Kasumi-1 (cell line): Measurements from ENCODE around the gene TRIM62.

ENCODE experiments used
- DNase-seq, 2 experiments: peaks; one replicate each; lab custom pipeline; 2025; lab: John Stamatoyannopoulos, UW

TRIM62 gene

GRCh38 chr1:33181921-33182341 lies at the start of gene TRIM62:
TSS of gene TRIM62 (minus strand) at chr1:33182043. CDS start at chr1:33181432, 611 bp downstream.
- DNase-seq, result peak; percentile 40 to 47

DNA sequence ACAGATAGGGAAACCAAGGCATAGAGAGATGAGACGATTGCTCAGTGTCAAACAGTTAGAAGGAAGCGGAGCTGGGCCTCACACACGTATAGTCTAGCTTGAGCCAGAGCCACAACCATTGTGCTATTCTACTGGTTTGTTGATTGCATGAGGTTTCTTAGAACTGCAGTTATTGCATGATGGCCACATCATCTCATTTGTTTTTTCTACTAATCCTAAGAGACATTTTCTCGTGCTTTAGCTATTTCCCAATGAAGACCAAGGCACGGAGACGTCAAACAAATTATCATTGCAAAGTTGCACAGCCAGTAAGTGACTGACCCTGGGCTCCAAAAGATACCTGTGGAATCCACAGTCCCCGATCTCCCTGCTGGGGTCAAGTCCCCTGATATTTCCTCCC lies 49.3 kb upstream of the TRIM62 start:
- DNase-seq, result no peak

GRCh38 chr1:33228935-33229487 lies 47.2 kb upstream of the TRIM62 start:
- DNase-seq, result no peak

DNA sequence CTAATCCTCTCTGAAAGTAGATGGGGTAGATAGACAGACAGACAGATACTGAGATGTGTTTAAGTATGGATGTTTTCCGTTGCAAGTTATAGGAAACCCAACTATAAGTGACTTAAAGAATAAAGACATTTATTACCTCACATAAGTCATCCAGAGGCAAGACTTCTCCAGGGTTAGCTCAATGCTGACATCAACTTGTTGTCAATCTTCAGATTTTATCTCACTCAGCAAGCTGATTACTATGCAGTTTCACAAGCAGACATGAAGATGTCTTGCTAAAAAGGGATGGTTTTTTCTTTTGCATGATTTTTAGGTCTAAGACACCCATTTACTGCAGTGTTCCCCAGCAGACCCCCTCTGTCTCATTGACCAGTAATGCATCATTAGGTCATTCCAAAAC lies 43.7 kb upstream of the TRIM62 start:
- no peak for DNase-seq

- no peak for DNase-seq
Measured at GRCh38 chr1:33224166-33224707, 42.4 kb upstream of the TRIM62 start.

- DNase-seq, result no peak
Measured at GRCh38 chr1:33222381-33222780, 40.5 kb upstream of the TRIM62 start.

DNA sequence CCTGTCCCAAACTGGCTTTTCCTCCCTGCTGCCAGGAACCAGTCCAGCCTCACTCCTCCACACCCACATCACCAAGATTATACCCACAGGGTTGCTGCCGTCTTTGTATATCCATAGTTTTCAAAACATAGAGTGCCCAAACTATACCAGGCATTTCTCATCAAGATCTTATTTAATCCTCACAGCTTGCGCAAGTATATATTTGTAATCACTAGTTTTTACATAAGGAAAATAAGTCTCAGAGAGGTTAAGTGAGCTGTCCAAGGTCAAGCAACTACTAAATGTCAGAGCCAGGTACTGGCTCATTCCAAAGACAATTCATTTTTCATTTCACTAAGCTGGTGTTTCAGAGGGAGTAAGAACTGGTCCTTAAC lies 39.5 kb upstream of the TRIM62 start:
- no peak for DNase-seq

DNA sequence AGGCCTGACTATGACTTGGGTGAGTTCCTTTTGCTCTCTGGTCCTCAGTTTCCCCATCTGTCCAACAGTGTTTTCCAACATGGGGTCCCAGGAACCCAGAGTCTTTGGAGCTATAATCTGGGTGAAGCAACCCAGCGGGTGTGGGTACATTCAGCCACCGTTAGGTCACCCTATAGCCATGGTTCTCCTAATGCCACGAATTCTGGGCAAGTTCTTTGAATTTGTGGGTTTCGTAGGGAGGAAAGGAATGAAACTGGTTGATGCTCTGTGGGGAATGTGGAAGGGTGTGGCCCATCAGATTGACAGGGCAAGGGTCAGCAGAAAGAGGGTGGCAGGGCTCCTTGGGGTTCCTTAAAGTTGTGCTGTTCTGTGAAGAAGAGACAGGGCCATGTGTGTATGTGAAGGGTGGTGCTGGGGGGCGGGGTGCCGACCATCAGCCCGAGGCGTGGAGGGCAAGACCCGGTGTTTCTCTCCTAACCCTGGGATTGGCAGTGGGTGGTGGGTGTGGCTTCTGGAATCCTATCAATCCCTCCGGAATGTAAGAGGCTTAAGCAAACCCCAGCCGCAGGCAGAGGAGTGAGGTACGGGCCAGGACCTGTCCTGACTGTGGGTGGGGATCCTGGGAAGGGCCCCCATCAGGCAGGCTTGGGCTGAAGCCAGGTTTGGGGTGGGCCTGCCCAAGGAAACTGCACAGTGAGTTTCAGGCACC lies 39.0 kb upstream of the TRIM62 start:
- no peak for DNase-seq

DNA sequence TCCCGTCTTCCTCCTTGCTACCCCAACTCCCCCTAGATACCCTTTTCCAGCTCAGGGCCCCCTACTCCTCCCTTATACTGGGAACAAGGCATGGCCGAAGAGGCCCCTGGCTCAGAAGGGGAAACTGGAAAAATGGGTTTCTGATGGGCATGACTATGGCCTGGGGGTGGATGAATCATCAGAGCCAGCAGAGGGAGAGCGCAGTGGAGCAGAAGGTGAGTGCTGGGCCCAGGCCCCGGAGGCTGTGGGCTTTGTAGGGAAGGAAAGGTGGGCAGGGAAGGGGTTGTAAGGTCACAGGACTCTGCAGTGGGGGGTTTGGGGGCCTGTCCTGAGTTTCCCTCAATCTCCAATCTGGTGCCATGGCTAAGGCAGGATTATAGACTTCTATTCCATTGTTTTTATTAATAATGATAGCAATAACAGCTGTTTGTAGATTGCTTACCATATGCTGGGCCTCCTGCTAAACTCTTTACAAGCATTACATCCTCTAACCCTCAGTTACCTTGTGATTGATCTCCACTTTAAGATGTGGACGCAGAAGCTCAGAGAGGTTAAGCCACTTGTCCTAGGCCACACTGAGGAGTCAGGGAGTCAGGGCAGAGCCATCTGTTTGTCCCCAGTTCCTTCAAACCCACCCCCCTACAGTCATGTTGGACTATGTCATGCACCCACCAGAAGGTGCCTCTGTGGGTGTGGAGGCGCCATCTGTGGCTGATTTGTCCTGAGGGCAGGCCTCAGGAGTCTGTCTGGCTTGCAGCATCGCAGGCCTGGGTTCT lies 38.2 kb upstream of the TRIM62 start:
- DNase-seq, result no peak

DNA sequence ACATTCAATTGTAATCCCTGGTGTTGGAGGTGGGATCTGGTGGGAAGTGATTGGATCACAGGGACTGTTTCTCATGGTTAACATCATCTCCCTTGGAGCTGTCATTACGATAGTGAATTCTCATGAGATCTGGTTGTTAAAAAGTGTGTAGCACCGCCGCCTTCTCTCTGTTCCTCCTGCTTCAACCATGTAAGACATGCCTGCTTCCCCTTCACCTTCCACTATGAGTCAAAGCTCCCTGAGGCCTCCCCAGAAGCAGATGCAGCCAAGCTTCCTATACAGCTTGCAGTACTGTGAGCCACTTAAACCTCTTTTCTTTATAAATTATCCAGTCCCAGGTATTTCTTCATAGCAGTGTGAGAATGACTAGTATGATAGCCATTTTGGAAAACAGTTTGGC lies 30.1 kb upstream of the TRIM62 start:
- no peak for DNase-seq

DNA sequence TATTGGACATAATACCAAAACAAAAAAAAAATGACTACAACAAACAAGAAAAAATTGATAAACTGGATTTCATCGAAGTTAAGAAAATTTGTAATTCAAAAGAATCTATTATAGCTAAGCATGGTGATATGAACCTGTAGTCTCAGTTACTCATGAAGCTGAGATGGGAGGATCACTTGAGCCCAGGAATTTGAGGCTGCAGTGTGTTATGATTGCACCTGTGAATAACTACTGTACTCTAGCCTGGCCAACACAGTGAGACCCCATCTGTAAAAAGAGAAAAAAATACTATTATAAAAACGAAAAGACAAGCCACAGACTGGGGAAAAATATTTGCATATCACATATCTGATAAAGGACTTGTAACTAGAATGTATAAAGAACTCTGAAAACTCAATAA lies 24.5 kb upstream of the TRIM62 start:
- no peak for DNase-seq

GRCh38 chr1:33195556-33195955 lies 13.7 kb upstream of the TRIM62 start:
- DNase-seq, result no peak

DNA sequence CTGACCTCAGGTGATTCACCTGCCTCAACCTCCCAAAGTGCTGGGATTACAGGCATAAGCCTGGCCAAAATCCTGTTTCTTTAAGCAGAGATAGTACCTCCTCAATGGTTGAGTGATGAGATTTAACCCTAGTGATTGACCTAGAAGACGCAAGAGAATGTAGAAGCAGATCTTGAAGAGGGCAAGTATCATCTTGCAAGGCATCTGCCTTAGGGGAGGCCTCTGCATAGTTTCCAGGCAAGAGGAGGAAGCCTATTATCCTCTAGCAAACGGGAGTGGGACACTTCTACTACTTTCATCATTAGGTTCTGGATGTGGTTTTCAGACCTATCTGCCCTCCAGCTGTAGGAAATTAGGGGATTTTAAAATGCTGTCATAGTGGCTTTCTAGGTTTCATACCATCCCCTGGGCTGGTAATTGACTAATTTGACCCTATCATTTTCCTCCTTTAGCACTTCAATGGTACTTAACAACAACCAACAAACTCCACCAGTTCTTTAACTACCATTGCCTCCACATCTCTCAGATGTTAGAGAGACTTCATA lies 10.0 kb upstream of the TRIM62 start:
- DNase-seq, result no peak

DNA sequence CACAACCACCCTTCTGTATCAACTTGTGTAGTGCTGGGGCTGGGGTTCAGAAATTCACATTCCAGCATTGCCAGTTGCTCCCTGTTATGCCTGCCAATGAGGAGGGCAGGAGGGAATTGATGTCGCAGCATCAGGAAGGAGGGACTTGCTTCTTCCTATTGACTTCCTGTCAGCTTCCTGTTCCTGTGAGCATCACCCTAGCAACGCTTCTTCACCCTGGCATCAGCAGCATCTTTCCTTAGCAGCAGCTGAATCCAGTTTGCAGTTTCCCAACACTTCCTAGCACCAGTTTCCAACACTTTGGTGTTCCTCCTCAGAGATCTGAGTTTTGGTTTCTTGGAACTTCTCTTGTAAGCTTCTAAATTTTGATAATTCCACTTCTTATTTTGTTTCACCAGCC lies 8.9 kb upstream of the TRIM62 start:
- DNase-seq, result no peak

DNA sequence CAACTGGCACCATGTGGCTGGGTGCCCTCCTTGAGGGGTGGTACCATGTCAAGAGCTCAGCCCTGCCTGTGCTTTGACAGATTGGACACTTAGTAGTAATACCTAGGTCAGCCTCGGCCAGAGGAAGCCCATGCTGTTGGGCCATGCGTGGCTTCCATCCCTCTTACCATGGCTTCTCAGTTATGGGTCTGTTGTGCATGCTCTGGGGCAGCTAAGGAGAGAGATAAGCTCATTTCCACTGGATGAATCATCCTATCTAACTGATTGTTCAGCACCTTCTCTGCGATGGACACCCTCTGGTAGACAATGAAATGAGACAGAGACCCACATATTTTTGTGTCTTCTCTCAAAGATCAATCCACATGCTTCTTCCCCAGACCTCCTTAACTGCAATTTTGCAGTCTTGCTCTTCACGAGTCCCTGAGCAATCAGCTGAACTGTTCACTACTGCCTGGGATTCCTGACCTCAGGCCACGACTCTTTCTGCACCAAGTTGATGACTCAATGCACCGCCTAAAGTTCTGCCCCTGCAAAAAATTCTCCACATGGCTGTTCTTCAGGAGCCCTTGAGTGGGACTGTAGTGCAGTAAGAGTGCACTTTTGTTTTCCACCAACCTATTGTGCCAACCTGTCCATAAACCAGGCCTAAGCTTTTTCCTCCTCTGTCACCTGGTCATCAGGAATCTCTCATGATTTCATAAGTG lies 6.9 kb upstream of the TRIM62 start:
- no peak for DNase-seq

GRCh38 chr1:33186936-33187335 lies 5.1 kb upstream of the TRIM62 start:
- DNase-seq, result no peak

DNA sequence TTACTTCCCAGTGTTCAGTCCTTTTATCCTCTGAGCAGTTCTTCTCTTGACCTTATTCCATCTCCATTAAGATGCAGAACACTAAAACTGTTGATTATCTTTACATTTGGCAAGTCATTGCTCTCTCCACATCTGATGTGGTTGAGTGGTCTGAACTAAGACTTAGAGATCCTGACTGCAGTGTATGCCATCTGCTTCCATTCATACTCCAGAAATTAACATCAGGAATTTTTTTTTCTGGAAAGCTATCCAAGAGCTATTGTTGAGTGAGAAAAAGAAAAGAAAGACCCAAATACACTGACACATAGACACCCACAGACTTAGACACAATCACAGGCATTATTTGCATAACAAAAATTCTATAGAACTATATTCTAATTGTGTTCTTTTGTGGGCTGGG lies 3.7 kb upstream of the TRIM62 start:
- no peak for DNase-seq

GRCh38 chr1:33183306-33183705 lies 1.5 kb upstream of the TRIM62 start:
- DNase-seq, result no peak

DNA sequence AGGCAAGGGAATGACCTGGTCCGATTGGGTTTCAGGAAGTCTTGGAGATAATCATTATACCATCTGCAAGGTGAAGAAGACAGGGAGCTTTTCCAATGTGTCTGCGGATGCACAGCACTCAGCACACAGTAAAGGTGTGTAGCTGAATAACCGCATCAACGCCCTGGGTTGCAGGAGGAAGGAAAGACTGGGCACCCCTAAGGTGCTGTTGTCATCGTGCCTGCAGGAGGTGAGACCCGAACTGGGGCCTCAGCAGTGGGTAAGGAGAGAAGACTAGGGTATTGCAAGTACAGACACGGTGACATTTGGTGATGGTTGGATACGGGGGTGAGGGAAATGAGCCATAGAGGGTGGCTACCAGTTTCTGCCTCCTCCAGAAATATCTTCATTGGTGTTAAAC lies 1.1 kb upstream of the TRIM62 start:
- DNase-seq, result no peak

DNA sequence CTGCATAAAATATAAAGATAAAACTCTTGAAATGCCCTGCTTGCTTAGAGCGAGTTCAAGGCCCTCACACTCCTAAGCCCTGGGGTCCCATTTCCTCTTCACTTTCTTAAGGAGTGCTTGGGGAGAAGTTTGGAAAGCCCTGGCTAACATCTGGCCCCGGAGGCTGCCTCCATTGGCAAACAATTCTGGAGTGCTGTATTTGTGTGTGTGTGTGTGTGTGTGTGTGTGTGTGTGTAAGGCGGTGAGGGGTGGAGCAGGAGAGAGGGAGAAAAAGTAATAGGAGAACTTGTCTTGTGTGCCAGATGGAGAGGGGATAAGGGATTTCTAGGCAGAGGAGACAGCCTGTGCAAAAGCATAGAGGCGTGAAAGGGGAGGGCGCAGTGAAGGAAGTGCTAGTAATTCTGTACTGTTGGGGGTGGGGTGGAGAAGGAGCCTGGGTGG lies 578 bp upstream of the TRIM62 start:
- DNase-seq, result no peak

DNA sequence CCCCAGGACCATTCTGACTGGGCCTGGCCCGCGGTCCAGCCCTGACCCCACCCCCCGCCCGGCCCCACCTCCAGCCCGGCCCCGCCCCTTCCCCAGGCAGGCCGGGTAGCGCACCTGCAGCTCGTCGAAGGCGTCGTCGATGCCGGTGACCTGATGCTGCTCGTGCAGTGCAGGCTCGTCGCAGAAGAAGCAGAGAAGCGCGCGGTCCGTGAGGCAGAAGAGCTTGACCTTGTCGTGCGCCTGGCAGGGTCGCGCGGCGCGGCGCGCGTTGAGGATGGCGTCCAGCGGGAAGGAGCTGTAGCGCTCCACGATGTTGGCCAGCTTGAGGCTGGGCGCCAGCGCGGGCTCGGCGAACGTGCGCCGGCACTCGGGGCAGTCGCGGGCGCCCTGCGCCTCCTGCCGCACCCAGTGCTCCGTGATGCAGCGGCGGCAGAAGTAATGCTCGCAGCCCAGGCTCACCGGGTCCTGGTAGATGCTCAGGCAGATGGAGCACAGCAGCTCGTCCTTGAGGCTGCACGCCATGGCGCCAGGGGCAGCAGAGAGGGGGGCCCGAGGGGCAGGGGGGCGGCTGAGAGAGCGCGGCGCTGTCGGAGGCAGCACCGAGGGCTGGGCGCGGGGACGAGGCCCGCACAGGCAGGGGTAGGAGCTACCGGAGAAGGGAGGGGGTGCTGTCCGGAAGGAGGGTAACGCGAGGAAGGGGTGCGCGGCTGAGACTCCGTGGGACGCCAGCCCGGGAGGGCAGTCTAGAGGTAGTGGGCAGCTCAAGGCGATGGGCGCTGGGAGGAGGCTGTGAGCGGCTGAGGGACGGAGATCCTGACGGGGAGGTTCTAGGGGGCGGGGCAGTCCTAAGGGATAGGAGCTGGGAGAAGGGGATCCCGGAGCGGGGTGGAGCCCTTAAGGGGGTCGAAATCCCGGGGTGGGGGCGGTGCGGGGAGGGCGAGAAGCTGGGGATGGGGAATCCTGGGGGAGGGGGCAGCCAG lies 642 bp downstream of the TRIM62 start:
- peak; percentile 11 to 29 for DNase-seq
